GM12872 (cell line): ENCODE measurements around the gene SLC10A7.

Experiments
- CTCF ChIP-seq: IDR thresholded peaks from 3 replicates; pipeline ENCODE4 v1.5.1; 2011; ENCODE audit warnings: low read depth, mild to moderate bottlenecking, low read length, moderate library complexity; ENCODE audit not compliant: insufficient read depth

SLC10A7 gene

DNA sequence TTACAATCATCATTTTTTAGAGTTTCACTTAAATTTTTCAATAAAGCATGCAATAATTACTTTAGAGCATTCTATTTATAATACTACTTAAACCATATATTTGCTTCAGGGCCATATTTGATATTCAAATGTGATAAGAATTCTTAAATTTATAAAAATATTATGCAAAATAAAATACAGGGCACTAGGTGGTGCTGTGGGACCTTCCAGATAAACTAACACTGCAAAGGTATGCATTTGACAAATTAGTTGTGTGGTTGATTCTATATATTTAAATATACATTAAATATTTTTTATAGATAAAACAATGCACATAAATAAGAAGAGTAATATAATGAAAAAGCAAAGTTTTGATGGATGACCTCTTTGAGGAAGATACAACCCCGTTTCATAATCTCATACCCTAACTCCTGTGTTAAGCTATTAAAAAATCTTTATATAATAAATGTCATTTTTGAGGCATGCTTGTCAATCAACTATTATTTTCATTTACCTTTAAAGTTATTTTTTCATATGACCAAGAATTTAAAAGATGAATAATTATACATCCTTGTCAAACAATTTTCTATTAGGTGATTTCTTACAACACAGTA is 179.0 kb downstream of the SLC10A7 start:
- TF ChIP-seq CTCF, result peak; percentile 30; the same call in 1 of the 3 replicates

- peak; percentile 13; the same call in 1 of the 3 replicates for TF ChIP-seq CTCF
Measured at GRCh38 chr4:146340798-146341197, 180.9 kb downstream of the SLC10A7 start.

DNA sequence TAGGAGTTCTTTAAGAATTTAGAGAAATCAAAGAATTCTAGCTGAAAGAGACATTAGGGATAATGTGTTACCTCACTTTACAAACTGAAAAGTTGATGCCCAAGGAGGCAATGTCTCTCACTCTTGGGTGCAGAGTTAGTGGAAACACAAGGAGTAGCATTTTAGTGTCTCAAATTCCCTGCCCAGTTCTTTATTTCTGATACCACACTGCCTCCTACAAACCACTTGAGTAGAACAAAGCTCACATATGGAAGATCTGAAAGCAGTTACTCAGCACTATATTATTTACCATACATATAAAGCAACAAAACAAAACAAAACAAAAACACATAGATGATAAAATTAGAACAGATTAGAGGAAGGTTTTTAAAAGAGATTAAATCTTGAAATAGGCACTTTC is 183.2 kb downstream of the SLC10A7 start:
- 0 out of 3 replicates have a peak, but pooled peaks have one; percentile 17 for TF ChIP-seq CTCF

DNA sequence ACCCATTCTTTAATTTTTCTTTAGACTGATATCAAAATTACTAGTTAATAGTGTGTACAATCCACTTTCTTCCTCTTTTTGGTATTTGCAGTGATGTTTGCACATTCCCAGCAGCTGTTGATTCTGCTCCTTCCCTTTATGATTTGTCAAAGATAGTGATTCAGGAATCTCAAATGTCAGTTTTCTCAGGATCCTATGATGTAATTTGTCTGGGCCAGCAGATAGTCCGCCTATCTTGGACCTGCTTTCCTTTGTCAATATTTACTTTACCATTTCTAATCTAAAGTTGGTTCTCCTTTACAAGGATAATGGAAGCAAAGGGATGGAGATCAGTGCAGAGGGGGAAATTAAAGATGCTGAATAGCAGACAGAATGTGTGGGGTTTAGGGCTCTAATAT is 185.3 kb downstream of the SLC10A7 start:
- TF ChIP-seq CTCF, result no peak

- TF ChIP-seq CTCF, result no peak
Measured at GRCh38 chr4:146335763-146336409, 185.9 kb downstream of the SLC10A7 start.

DNA sequence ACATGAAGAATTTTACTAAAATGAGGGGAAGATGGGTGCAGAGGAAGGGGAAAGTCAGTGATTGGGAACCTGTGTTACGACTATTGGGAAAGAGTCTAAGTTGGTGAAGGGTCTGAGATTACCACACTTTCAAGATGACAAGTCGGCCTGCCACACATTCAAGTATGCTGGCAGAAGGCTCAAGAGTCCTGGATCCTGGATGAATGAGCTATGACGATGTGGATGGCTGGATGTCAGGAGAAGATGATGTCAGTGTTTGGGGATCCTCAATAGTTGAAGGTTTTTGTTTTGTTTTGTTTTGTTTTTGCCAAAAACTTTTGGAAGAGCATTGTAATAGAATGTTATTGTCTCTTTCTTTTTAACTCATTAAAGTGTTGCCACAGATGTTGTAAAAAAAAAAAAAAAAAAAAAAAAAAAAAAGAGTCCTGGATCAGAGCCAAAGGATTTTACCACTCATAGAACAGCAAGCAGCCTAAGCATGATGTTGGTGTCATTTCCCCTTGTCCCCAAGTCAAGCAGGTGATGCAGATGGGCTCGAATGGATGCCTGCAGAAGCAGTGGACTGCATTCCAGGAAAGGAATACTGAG is 186.8 kb downstream of the SLC10A7 start:
- TF ChIP-seq CTCF, result no peak

- TF ChIP-seq CTCF, result no peak
Measured at GRCh38 chr4:146333895-146334262, 187.9 kb downstream of the SLC10A7 start.
